K562 (cell line): ENCODE results near the gene ACOT7. TPM values are rescaled to one million over a fixed set of nuclear protein-coding genes. Genes with fewer than 3 reads are reported as not detected.
A peak's percentile ranks its signal among the peaks of the same experiment; 100 is the strongest.

Experiments used
- BCOR ChIP-seq: fragments of 450-650 bp; IDR thresholded peaks from 2 replicates; pipeline ENCODE4 v1.6.1; 2016
- CAMTA2 ChIP-seq: fragments of 250-450 bp; sonication (Bioruptor Pico); conservative IDR thresholded peaks from 2 replicates; pipeline ENCODE4 v1.5.1; 2022
- GATA2 ChIP-seq: sonication (generic); formaldehyde crosslinking; IDR thresholded peaks from 2 replicates; pipeline ENCODE4 v1.4.0; 2020; ENCODE audit warnings: mild to moderate bottlenecking, missing genetic modification reagents
- HOXB6 ChIP-seq: fragments of 250-450 bp; sonication (Bioruptor Pico); IDR thresholded peaks from 2 replicates; pipeline ENCODE4 v1.5.1; 2022; ENCODE audit warnings: mild to moderate bottlenecking, borderline replicate concordance
- IRF9 ChIP-seq: fragments of 450-650 bp; IDR thresholded peaks from 2 replicates; pipeline ENCODE4 v1.6.1; 2016; ENCODE audit warnings: missing biosample characterization, missing genetic modification characterization
- MAZ ChIP-seq, 2 experiments: fragments of 450-650 bp in 1 of 2; sonication (generic) in 1 of 2; formaldehyde crosslinking; IDR thresholded peaks in 1 of 2; conservative IDR thresholded peaks in 1 of 2; 2 replicates each; pipeline versions ENCODE4 v1.4.0 to v1.5.0; 2020; ENCODE audit warnings: mild to moderate bottlenecking in 1 of 2, missing genetic modification reagents in 1 of 2
- MNT ChIP-seq, 2 experiments: fragments of 450-650 bp; conservative IDR thresholded peaks; 2 replicates each; pipeline ENCODE4 v1.6.1; 2017; ENCODE audit warnings: mild to moderate bottlenecking in 2 of 2, moderate library complexity in 2 of 2
- MTA3 ChIP-seq: fragments of 450-650 bp; formaldehyde crosslinking; IDR thresholded peaks from 2 replicates; pipeline ENCODE4 v1.6.1; 2017; ENCODE audit warnings: mild to moderate bottlenecking, borderline replicate concordance
- MYC ChIP-seq, 2 experiments: fragments of 250-450 bp in 1 of 2; sonication (Bioruptor Pico) in 1 of 2; IDR thresholded peaks; 2 replicates each; pipeline versions ENCODE4 v1.5.1 to v1.6.1; 2012 to 2021; ENCODE audit warnings: low read depth in 2 of 2, borderline replicate concordance in 1 of 2, improper control_type of control experiment in 1 of 2, low read length in 1 of 2, mild to moderate bottlenecking in 1 of 2, moderate library complexity in 1 of 2
- NBN ChIP-seq: fragments of 450-650 bp; IDR thresholded peaks from 2 replicates; pipeline ENCODE4 v1.6.1; 2016; ENCODE audit warnings: low read depth, mild to moderate bottlenecking
- POLR2AphosphoS5 ChIP-seq: IDR thresholded peaks from 2 replicates; pipeline ENCODE4 v1.6.1; 2011; ENCODE audit warnings: mild to moderate bottlenecking, low read depth, low read length, moderate library complexity; ENCODE audit not compliant: control insufficient read depth, insufficient read depth
- POLR2G ChIP-seq: fragments of 200-400 bp; formaldehyde crosslinking; IDR thresholded peaks from 2 replicates; pipeline ENCODE4 v1.6.1; 2017; ENCODE audit warnings: low read depth, mild to moderate bottlenecking, antibody characterized with exemption, low read length, moderate library complexity
- SMAD4 ChIP-seq: fragments of 250-450 bp; sonication (Bioruptor Pico); conservative IDR thresholded peaks from 2 replicates; pipeline ENCODE4 v1.8.0; 2021; ENCODE audit warnings: inconsistent platforms, mild to moderate bottlenecking, moderate library complexity
- SOX6 ChIP-seq: fragments of 450-650 bp; IDR thresholded peaks from 2 replicates; pipeline ENCODE4 v1.6.1; 2014; ENCODE audit warnings: mild to moderate bottlenecking
- TAL1 ChIP-seq: fragments of 450-650 bp; IDR thresholded peaks from 2 replicates; pipeline ENCODE4 v1.6.1; 2016; ENCODE audit warnings: mild to moderate bottlenecking
- TCF7L2 ChIP-seq: fragments of 150-350 bp; IDR thresholded peaks from 2 replicates; pipeline ENCODE4 v1.6.1; 2016; ENCODE audit warnings: low read depth, mild to moderate bottlenecking, low read length, moderate library complexity
- TRIM24 ChIP-seq, 2 experiments: fragments of 450-650 bp; IDR thresholded peaks; 2 replicates each; pipeline ENCODE4 v1.6.1; 2016
- ZEB2 ChIP-seq: fragments of 450-650 bp; IDR thresholded peaks from 2 replicates; pipeline ENCODE4 v1.6.1; 2016
- ZHX1 ChIP-seq: fragments of 150-350 bp; conservative IDR thresholded peaks from 2 replicates; pipeline ENCODE4 v1.6.1; 2014; ENCODE audit warnings: low read length
- ZNF583 ChIP-seq: fragments of 250-450 bp; sonication (Bioruptor Pico); IDR thresholded peaks from 2 replicates; pipeline ENCODE4 v1.4.0; 2020
- ZNF740 ChIP-seq, 3 experiments: fragments of 200-800 bp in 1 of 3; sonication (Bioruptor generic) in 1 of 3; sonication (generic) in 1 of 3; formaldehyde crosslinking in 1 of 3; IDR thresholded peaks; 2 replicates each; pipeline versions ENCODE4 v1.6.1 to v1.8.0; 2016 to 2022; ENCODE audit warnings: mild to moderate bottlenecking in 2 of 3, missing compliant biosample characterization in 2 of 3, missing genetic modification characterization in 2 of 3, missing genetic modification reagents in 1 of 3
- polyA plus RNA-seq, 8 experiments: library from polyadenylated mRNA; depleted of rRNA in 4 of 8; stranded (reverse) in 5 of 8; unstranded in 3 of 8; fragments of >200 nt; fragmentation: Nextera tagmentation in 2 of 8; fragmentation: Illumina TruSeq in 1 of 8; extraction: Ambion mirVana in 2 of 8; extraction: Trizol in 1 of 8; gene quantifications; 2 replicates each; pipeline versions ENCODE4 v1.2.1 to v1.2.3, GENCODE V29; 2011 to 2014; ENCODE audit warnings: inconsistent platforms in 1 of 8, missing spikeins in 1 of 8
- total RNA-seq, 7 experiments: library from RNA; depleted of rRNA in 6 of 7; stranded (reverse); fragments of >200 nt in 6 of 7; fragmentation: Illumina TruSeq in 2 of 7; extraction: Trizol in 2 of 7; gene quantifications; 2 replicates each; pipeline versions ENCODE4 v1.2.1 to v1.2.3, GENCODE V29; 2011 to 2021; ENCODE audit warnings: low replicate concordance in 1 of 7

The ACOT7 gene
- total and polyA plus RNA-seq, 9 of the 15 experiments (the other 6 are each of a cell fraction or from before 2014, with no cell fraction given): 7.0 to 92.6 (median 37.2) TPM

- TF ChIP-seq ZHX1 (no peak), ZNF583 (CRISPR knock-in tag) (peak; percentile 14; the same call in 1 of the 2 replicates), MYC (IDR thresholded peaks at IDR 0.05; ENCODE audit: low read depth, low read length) (peak; percentile 57; the same call in 1 of the 2 replicates), MYC (CRISPR knock-in tag; IDR thresholded peaks at IDR 0.05; ENCODE audit: borderline replicate concordance, low read depth) (no peak), IRF9 (tag) (no peak), NBN (no peak), SOX6 (peak; percentile 57; the same call in 1 of the 2 replicates), ZNF740 (CRISPR knock-in tag; IDR thresholded peaks at IDR 0.05) (peak; percentile 93), ZNF740 (tag; IDR thresholded peaks at IDR 0.05) (peak in 1 of 2 experiments; percentile 77; a peak in 1 of 4 replicates), TRIM24 (IDR thresholded peaks at IDR 0.05) (peak; percentile 72 to 84; a peak in 3 of 4 replicates), POLR2AphosphoS5 (peak; percentile 57; the same call in 1 of the 2 replicates), BCOR (peak; percentile 70), TCF7L2 (no peak), POLR2G (no peak), SMAD4 (peak; percentile 43; the same call in 1 of the 2 replicates), ZEB2 (peak; percentile 43; the same call in 1 of the 2 replicates), HOXB6 (CRISPR knock-in tag) (no peak), CAMTA2 (no peak), TAL1 (peak; percentile 82), MNT (conservative IDR thresholded peaks at IDR 0.05) (peak in 1 of 2 experiments; percentile 32; a peak in 1 of 4 replicates), MTA3 (no peak), GATA2 (peak; percentile 24; the same call in 1 of the 2 replicates), MAZ (CRISPR knock-in tag; conservative IDR thresholded peaks at IDR 0.05 in 1 of 2, IDR thresholded peaks at IDR 0.05 in 1 of 2) (0 out of 4 replicates have a peak, but pooled peaks of 1 of the 2 experiments have one; percentile 20)
Observed at GRCh38 chr1:6426277-6426971, 32.9 kb upstream of the ACOT7 start (continued).
